Trophoblast cell (in vitro differentiated cells and primary cell): ENCODE results near the gene ATP12A.

ENCODE experiments used
- DNase-seq, 2 donors: peaks; one replicate each; pipeline ENCODE4 v3.0.0-alpha.2; 2016
- H2AFZ ChIP-seq: 2 replicates; pipeline ENCODE4 v1.6.1; 2013; ENCODE audit warnings: low read length, moderate library complexity, mild to moderate bottlenecking; ENCODE audit not compliant: insufficient read depth, poor library complexity
- H2AK5ac ChIP-seq: 2 replicates; pipeline ENCODE4 v1.6.1; 2013; ENCODE audit warnings: mild to moderate bottlenecking, low read length
- H2BK120ac ChIP-seq: 2 replicates; pipeline ENCODE4 v1.6.1; 2013; ENCODE audit warnings: low read length, mild to moderate bottlenecking, moderate library complexity; ENCODE audit not compliant: insufficient read depth, poor library complexity
- H2BK12ac ChIP-seq: 2 replicates; pipeline ENCODE4 v1.6.1; 2013; ENCODE audit warnings: mild to moderate bottlenecking, low read length, moderate library complexity
- H2BK5ac ChIP-seq: 2 replicates; pipeline ENCODE4 v1.6.1; 2013; ENCODE audit warnings: low read length, low read depth, moderate library complexity, mild to moderate bottlenecking; ENCODE audit not compliant: poor library complexity
- H3K14ac ChIP-seq: 2 replicates; pipeline ENCODE4 v1.6.1; 2013; ENCODE audit warnings: mild to moderate bottlenecking, low read length
- H3K18ac ChIP-seq: 2 replicates; pipeline ENCODE4 v1.6.1; 2013; ENCODE audit warnings: mild to moderate bottlenecking, low read length
- H3K23ac ChIP-seq: 2 replicates; pipeline ENCODE4 v1.6.1; 2013; ENCODE audit warnings: low read length
- H3K27ac ChIP-seq: 2 replicates; pipeline ENCODE4 v1.5.1; 2013; ENCODE audit warnings: low read depth, mild to moderate bottlenecking, inconsistent platforms, low read length, moderate library complexity
- H3K27me3 ChIP-seq: 2 replicates; pipeline ENCODE4 v1.6.1; 2013; ENCODE audit warnings: inconsistent platforms, mild to moderate bottlenecking, low read length, moderate library complexity; ENCODE audit not compliant: insufficient read depth
- H3K36me3 ChIP-seq, 2 experiments: 1 replicate in 1 of 2; 2 replicates in 1 of 2; pipeline ENCODE4 v1.6.1; 2013; ENCODE audit warnings: low read length in 2 of 2, mild to moderate bottlenecking in 2 of 2, moderate library complexity in 1 of 2; ENCODE audit not compliant: insufficient read depth in 2 of 2, control insufficient read depth in 1 of 2
- H3K4ac ChIP-seq: 2 replicates; pipeline ENCODE4 v1.6.1; 2013; ENCODE audit warnings: low read depth, mild to moderate bottlenecking, low read length, moderate library complexity
- H3K4me1 ChIP-seq, 2 experiments: 1 replicate in 1 of 2; 2 replicates in 1 of 2; pipeline ENCODE4 v1.6.1; 2013; ENCODE audit warnings: low read length in 2 of 2, mild to moderate bottlenecking in 2 of 2, moderate library complexity in 1 of 2; ENCODE audit not compliant: insufficient read depth in 2 of 2, control insufficient read depth in 1 of 2
- H3K4me2 ChIP-seq: 2 replicates; pipeline ENCODE4 v1.6.1; 2013; ENCODE audit warnings: inconsistent platforms, mild to moderate bottlenecking, low read length, moderate library complexity
- H3K4me3 ChIP-seq: 2 replicates; pipeline ENCODE4 v1.5.1; 2013; ENCODE audit warnings: mild to moderate bottlenecking, low read depth, low read length, inconsistent platforms
- H3K79me1 ChIP-seq: one replicate; pipeline ENCODE4 v1.6.1; 2013; ENCODE audit warnings: low read length
- H3K79me2 ChIP-seq: 2 replicates; pipeline ENCODE4 v1.6.1; 2013; ENCODE audit warnings: low read length, mild to moderate bottlenecking; ENCODE audit not compliant: control insufficient read depth, insufficient read depth, poor library complexity
- H3K9ac ChIP-seq: 2 replicates; pipeline ENCODE4 v1.6.1; 2013; ENCODE audit warnings: mild to moderate bottlenecking, low read length
- H3K9me3 ChIP-seq: 2 replicates; pipeline ENCODE4 v1.6.1; 2013; ENCODE audit warnings: low read depth, mild to moderate bottlenecking, control low read depth, inconsistent platforms, low read length; ENCODE audit not compliant: insufficient read depth
- H4K12ac ChIP-seq: 2 replicates; pipeline ENCODE4 v1.6.1; 2013; ENCODE audit warnings: low read depth, mild to moderate bottlenecking, low read length, moderate library complexity
- H4K8ac ChIP-seq: 2 replicates; pipeline ENCODE4 v1.6.1; 2013; ENCODE audit warnings: low read depth, mild to moderate bottlenecking, low read length, moderate library complexity
- H4K91ac ChIP-seq: one replicate; pipeline ENCODE4 v1.6.1; 2013; ENCODE audit warnings: low read depth, mild to moderate bottlenecking, low read length, moderate library complexity
- WGBS: extraction: QIAGEN DNeasy Blood & Tissue Kit; methylation state at CpG from one replicate; pipeline ENCODE4 v1.1.7; 2013; ENCODE audit warnings: missing lambda C conversion rate; ENCODE audit not compliant: insufficient read length, insufficient coverage; ENCODE audit errors: extremely low coverage; 5-methylcytosine and 5-hydroxymethylcytosine counted together

The ATP12A gene

GRCh38 chr13:24693862-24694471, 13.8 kb downstream of the ATP12A start:
- Histone ChIP-seq H2BK120ac (no peak overlapping the region), H3K79me1 (no peaks in the 10 kb centered on the region), H4K8ac (no peak overlapping the region), H4K12ac (no peak overlapping the region), H3K36me3 (no peaks in the 10 kb centered on the region), H3K14ac (no peak overlapping the region), H3K9me3 (peaks cover 3% of the 10 kb centered on the region), H3K18ac (no peak overlapping the region), H3K79me2 (no peaks in the 10 kb centered on the region), H2AK5ac (no peak overlapping the region), H2BK5ac (no peak overlapping the region), H3K4ac (no peak overlapping the region), H3K9ac (no peak overlapping the region), H3K27me3 (no peaks in the 10 kb centered on the region), H3K4me3 (no peak overlapping the region), H3K4me1 (peaks cover 6% of the 10 kb centered on the region in 2 experiments), H3K27ac (no peak overlapping the region), H3K4me2 (peak overlapping the region; percentile 37), H4K91ac (no peak overlapping the region), H2AFZ (no peak overlapping the region), H2BK12ac (no peak overlapping the region), H3K23ac (no peak overlapping the region)
- peak; percentile 60 to 85 for DNase-seq
- no CpG with 5 or more reads among the region's 17 CpGs for WGBS

- Histone ChIP-seq H3K4me3 (no peak overlapping the region), H3K4me2 (no peak overlapping the region), H3K4ac (no peak overlapping the region), H3K9me3 (peaks cover 3% of the 10 kb centered on the region), H2BK5ac (no peak overlapping the region), H3K27me3 (no peaks in the 10 kb centered on the region), H2AFZ (no peak overlapping the region), H3K14ac (no peak overlapping the region), H3K9ac (no peak overlapping the region), H3K18ac (no peak overlapping the region), H3K36me3 (no peaks in the 10 kb centered on the region), H3K27ac (no peak overlapping the region), H4K12ac (no peak overlapping the region), H3K79me2 (no peaks in the 10 kb centered on the region), H4K8ac (no peak overlapping the region), H4K91ac (no peak overlapping the region), H3K23ac (no peak overlapping the region), H3K4me1 (peaks cover 6% of the 10 kb centered on the region in 2 experiments), H2BK120ac (no peak overlapping the region), H2AK5ac (no peak overlapping the region), H3K79me1 (no peaks in the 10 kb centered on the region), H2BK12ac (no peak overlapping the region)
- DNase-seq, result no peak
- WGBS, result no CpG with 5 or more reads among the region's 12 CpGs
These were observed 14.7 kb downstream of the ATP12A start for GRCh38 chr13:24694907-24695306.

GRCh38 chr13:24698686-24699085, 18.5 kb downstream of the ATP12A start:
- Histone ChIP-seq H3K23ac (no peak overlapping the region), H3K4me1 (no peaks in the 10 kb centered on the region), H3K18ac (no peak overlapping the region), H3K4ac (no peak overlapping the region), H4K91ac (no peak overlapping the region), H3K4me2 (no peak overlapping the region), H2BK5ac (no peak overlapping the region), H2BK12ac (no peak overlapping the region), H3K14ac (no peak overlapping the region), H3K79me1 (no peaks in the 10 kb centered on the region), H3K27ac (no peak overlapping the region), H4K8ac (no peak overlapping the region), H2AFZ (no peak overlapping the region), H3K4me3 (no peak overlapping the region), H3K79me2 (no peaks in the 10 kb centered on the region), H3K27me3 (no peaks in the 10 kb centered on the region), H3K9ac (no peak overlapping the region), H2AK5ac (no peak overlapping the region), H2BK120ac (no peak overlapping the region), H4K12ac (no peak overlapping the region), H3K36me3 (no peaks in the 10 kb centered on the region), H3K9me3 (peaks cover 3% of the 10 kb centered on the region)
- no CpG with 5 or more reads among the region's 12 CpGs for WGBS
- DNase-seq, result no peak

- H3K9ac ChIP-seq, result no peak overlapping the region
- H2BK120ac ChIP-seq, result no peak overlapping the region
- H3K9me3 ChIP-seq, result peaks cover 3% of the 10 kb centered on the region
- H4K12ac ChIP-seq, result no peak overlapping the region
- H3K18ac ChIP-seq, result no peak overlapping the region
- no peak for DNase-seq
- H2AFZ ChIP-seq, result no peak overlapping the region
- H3K79me1 ChIP-seq, result no peaks in the 10 kb centered on the region
- WGBS, result no CpG with 5 or more reads among the region's 5 CpGs
- no peaks in the 10 kb centered on the region for H3K79me2 ChIP-seq
- no peak overlapping the region for H4K91ac ChIP-seq
- no peak overlapping the region for H2AK5ac ChIP-seq
- no peak overlapping the region for H2BK5ac ChIP-seq
- H3K27ac ChIP-seq, result no peak overlapping the region
- no peak overlapping the region for H4K8ac ChIP-seq
- no peak overlapping the region for H3K4ac ChIP-seq
- H3K23ac ChIP-seq, result no peak overlapping the region
- H3K4me2 ChIP-seq, result no peak overlapping the region
- no peak overlapping the region for H3K4me3 ChIP-seq
- H3K4me1 ChIP-seq, result no peaks in the 10 kb centered on the region
- H3K36me3 ChIP-seq, result no peaks in the 10 kb centered on the region
- H3K14ac ChIP-seq, result no peak overlapping the region
- H3K27me3 ChIP-seq, result no peaks in the 10 kb centered on the region
- H2BK12ac ChIP-seq, result no peak overlapping the region
These were observed 19.3 kb downstream of the ATP12A start for GRCh38 chr13:24699541-24699940.
